DOHH2 (cell line): ENCODE data around the gene ELFN1.

Experiments
- EZH2phosphoT487 ChIP-seq: fragments of 200-600 bp; sonication (generic); IDR thresholded peaks from 2 replicates; pipeline ENCODE4 v1.6.1; 2017; ENCODE audit warnings: borderline replicate concordance, mild to moderate bottlenecking, antibody characterized with exemption, low read length, moderate library complexity, mixed read lengths
- TF ChIP-seq, protein P1 (sequence below): fragments of 200-600 bp; sonication (generic); IDR thresholded peaks from one replicate; pipeline ENCODE4 v1.5.1; 2014; ENCODE audit warnings: antibody characterized with exemption, mild to moderate bottlenecking, low read depth, low read length; ENCODE audit not compliant: poor library complexity, severe bottlenecking

DNA sequence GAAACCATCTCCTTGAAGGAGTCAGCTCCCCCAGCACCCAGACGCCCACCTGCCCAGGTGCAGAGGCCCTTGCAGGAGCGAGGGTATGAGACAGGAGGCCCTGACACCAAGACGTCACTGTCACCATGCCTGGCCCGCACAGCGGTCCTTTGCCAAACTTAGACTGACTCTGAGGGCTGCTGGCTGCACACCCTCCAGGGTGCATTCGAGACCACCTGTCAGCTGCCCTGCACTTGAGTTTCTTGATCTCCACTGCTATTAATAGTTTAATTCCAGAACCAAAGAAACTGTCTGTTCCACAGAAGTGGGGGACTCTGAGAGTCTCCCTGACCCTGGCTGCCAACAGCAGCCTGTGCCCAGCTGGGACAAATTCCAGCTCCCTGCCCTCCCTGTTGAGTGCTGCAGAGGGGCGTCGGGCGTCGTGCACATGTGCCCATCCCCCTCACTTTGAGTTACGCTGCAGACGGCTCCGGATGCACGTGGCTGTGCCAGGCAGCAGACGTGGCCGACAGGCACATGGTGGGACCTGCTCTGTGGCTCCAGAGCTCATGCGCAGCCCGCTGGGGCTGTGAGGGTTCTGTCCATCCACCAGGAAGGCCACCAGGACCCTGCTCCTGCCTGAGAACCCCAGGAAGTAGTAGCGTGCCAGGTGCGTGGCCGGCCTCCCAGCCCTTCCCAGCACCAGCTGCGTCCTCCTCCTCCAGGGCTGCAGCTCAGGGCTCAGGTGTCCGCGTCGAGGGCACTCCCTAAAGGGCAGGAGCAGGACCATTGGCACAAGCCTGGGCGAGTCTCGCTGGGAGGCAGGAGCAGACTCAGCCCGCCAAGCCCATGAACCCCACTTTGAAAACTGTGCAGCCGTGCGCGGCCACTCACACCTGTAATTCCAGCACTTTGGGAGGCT is 24.8 kb downstream of the ELFN1 start:
- TF ChIP-seq, protein P1, sequence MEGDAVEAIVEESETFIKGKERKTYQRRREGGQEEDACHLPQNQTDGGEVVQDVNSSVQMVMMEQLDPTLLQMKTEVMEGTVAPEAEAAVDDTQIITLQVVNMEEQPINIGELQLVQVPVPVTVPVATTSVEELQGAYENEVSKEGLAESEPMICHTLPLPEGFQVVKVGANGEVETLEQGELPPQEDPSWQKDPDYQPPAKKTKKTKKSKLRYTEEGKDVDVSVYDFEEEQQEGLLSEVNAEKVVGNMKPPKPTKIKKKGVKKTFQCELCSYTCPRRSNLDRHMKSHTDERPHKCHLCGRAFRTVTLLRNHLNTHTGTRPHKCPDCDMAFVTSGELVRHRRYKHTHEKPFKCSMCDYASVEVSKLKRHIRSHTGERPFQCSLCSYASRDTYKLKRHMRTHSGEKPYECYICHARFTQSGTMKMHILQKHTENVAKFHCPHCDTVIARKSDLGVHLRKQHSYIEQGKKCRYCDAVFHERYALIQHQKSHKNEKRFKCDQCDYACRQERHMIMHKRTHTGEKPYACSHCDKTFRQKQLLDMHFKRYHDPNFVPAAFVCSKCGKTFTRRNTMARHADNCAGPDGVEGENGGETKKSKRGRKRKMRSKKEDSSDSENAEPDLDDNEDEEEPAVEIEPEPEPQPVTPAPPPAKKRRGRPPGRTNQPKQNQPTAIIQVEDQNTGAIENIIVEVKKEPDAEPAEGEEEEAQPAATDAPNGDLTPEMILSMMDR, result no peak
- TF ChIP-seq EZH2phosphoT487, result no peak
